GM18498 (cell line): ENCODE results near the gene TBL3.
"Not testable (repeated sequence)": the region's sequence is repeated elsewhere in the genome, so short reads cannot be mapped to it uniquely, and the experiment has no call there.

Experiments used
- ATAC-seq: cut with Tn5 transposase; IDR thresholded peaks from one replicate; pipeline ENCODE4 v1.9.1; 2021; ENCODE audit warnings: mild to moderate bottlenecking, moderate library complexity; ENCODE audit not compliant: unreplicated experiment

Gene TBL3

DNA sequence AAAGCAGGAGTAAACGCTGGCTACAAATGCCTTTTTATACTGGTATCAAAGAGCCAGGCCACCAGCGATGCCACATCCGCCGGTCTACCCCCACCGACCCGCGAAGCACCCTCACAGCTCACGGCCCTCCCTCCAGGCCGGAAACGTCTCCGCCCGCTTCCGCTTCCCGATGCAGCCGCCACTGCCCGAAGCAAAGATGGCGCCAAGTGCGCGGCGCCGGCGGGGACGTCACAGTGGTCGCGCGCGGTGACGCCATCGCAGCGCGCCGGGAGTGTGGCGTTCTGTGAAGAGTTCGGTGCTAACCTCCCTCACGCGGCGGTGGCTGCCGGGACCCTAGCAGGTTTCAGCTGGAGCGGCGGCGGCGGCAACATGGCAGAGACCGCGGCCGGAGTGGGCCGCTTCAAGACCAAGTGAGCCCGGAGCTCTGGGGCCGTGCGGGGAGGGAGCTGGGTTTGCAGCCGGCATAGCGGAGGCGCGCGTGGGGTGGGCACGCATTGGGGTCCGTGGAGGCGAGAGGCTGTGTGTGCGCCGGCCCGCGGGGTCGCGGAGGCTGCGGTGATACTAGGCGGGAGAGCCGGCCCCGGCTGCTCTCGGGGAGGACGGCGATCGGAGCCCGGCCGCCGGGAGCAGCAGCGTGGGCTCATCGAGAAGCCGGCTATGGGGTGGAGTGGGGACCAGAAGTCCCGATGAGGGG is at the start of gene TBL3:
Gene TBL3 (plus strand): TSS at position 258 of the 694 bp plus-strand sequence. CDS start 112 bp downstream, at position 370.
- ATAC-seq = peak; percentile 81

DNA sequence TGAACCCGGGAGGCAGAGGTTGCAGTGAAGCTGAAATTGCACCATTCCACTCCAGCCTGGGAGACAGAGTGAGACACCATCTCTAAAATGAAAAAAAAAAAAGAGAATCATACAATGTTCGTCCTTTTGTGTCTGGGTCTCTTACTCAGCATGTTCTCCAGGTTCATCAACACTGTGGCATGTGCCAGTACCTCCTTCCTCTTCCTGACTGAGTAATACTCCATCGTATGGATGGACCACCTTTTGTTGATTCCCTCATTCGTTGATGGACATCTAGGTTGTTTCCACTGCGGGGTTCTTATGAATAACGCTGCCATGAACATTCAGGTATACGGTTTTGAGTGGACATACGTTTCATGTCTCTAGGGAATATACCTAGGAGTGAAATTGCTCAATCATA is 49.5 kb upstream of the TBL3 start:
- ATAC-seq = no peak

DNA sequence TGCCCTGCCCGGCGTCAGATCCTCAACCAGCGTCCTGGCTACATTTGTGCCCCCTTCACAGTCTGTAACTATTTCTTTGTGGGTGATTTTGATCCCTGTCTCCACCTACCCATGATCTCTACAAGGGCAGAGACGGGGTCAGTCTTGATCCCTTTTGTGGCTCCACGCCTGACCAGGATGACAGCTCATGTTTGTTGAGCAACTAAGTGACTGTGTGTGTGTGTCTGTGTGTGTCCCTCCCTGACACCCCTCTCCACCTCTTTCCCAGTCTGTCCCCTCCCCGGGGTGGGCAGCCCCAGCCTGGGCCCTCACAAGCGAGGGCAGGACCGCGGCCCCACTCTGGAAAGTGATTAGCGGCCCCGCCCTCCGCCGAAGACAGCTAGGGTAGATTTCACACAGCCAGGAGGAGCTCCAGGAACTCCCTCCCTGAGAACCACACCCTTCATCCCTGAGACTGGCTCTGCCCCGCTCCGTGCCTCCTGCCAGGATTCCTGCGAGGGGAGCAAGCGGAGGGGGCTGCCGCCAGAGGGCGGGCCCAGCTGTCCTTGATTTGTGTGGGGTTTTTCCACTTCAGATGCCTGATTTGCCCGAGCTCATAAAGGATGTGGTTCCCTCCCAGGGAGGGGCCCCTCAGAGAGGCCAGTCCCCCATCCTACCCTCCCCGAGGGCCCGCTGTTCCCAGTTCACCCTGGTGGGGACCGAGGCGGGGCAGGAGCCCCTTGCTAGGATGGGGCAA is 48.4 kb upstream of the TBL3 start:
- no peak for ATAC-seq

DNA sequence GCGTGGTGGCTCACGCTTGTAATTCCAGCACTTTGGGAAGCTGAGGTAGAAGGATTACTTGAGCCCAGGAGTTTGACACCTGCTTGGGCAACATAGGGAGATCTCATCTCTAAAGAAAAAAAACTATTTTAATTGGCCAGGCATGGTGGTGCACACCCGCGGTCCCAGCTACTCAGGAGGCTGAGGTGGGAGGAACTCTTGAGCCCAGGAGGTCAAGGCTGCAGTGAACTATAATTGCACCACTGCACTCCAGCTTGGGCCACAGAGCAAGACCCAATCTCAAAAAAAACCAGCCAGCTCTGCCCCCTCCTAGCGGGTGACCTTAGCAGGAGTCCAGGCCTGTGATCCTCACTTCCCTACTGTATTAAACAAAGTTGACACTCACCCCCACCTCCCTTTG is 47.8 kb upstream of the TBL3 start:
- ATAC-seq = no peak

DNA sequence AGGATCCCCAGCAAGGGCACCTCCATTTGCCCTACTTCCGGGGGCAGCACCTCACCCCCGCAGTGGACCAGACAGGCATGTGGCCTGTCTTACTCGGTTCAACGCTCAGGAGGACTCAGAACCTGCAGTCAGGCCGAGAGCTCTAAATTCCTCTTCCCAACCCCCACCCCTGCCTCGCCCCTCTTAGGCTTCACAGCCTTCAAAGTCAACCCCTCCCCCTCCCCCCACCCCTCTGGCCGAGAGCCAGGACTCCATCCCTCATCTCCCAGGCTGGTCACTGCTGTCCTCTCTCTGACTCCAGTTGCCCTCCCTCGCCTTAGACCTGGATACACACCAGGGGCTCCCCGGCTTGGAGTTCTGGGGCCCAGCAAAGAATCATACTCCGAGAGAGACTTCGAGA is 45.6 kb upstream of the TBL3 start:
- no peak for ATAC-seq

DNA sequence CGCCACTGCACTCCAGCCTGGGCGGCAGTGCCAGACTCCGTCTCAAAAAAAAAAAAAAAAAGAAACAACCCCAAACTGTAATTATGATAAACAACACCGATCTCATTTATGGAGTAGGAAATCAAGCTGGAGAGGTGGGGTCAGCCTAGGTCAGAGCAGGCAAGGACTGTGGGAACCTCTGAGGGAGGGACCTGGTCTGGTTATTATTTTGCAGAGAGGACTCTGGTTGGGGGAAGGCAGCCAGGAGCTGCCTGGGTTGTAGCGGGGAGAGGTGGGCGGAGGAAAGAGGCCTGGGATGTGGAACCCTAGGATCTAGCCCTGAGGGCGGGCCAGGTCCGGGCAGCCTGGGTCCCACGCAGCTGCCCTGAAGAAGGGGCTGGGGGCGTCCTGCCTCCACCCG is 42.7 kb upstream of the TBL3 start:
- peak; percentile 31 for ATAC-seq

DNA sequence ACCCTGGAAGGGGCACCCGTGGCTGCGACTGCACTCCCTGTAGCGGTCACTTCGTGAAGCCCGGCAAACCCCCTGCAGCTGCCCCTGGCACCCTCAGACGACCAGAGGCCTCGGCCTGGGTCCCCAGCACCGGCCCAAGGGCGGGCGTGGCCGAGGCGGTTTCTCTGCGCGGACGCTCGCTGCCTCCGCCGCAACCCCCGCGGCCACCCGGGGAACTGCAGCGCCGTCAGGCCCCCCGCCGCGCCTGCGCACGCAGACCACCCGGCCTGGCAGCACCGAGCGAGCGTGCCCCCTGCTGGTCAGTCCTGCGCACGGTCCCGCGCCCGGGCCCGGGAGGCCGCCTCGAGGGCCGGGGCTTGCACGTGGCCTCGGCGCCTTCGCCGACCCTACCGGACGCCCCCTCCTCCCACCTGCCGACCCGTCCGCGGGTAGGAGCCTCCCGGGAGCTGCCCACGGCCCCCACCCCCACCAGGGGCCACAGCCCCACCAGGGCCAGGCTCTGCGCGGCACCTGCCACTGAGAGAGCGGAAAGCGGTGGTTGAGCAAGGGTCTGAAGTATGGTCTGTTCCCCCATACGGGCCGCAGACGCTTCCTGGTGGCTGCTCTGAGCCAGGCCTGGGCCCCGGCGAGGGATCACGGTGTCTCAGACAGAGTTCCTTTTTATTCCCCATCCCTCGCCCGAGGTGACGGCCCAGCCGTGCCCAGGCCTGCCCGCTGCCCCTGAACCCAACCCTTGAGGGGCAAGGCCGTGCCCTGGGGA is 42.1 kb upstream of the TBL3 start:
- peak; percentile 89 for ATAC-seq

DNA sequence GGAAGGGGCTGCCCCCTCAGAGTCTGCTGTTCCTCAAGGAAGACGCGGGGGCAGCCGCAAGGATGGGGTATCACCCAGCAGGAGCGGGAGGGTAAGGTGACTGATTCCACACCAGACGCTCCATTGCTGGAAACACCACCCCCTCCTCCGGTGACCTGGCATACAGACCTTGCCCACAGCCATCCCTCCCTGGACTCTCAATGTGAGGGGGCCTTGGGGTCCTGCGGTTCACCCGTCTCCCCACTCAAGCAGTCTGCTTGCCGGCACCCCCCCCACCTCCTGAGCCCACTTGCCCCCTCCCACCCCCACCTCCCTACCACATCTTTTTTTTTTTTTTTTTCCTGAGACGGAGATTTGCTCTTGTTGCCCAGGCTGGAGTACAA is 41.5 kb upstream of the TBL3 start:
- no peak for ATAC-seq

DNA sequence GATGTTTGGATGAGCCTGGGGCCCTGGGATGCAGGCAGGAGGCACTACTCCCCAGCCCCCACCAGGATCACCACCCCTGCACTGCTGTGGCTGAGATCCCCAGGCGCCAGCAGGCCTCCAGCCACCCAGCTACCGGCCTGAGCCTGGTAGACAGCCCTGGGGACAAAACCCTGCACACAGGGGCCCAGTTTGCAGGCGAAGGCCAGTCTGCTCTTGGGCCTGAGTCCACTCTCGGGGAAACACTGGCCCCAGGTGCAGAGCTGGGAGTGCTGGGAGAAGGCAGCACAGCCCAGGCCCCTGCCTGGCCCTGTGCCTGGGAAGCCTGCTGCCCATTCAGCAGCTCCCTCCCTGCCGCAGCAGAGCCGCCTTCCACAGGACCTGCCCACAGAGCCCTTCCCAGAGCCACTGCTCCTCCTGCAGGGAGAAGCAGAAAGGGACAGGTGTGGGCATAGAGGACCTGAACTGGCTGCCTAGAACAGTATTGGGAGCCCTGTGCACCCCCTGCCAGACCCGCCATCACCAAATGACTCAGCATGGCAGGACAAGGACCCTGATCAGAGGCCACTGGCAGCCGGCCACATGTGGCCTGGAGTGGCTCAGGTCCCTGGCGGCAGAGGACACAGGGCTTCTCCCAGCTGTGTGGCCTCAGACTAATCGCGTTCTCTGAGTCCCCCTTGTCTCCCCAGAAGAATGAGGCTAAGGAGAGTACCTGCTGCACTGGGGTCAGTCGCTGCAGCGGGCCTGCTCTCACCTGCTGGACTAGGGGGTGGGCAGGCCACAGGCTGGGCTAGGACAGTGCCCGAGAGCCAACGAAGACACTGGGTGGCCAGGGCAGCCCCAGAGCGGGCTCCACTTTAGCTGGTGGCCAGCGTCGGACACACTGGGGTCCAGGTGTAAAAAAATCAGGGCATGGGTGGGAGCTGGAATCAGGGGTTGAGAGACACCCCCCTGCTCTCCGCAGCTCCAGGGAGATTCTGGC is 39.5 kb upstream of the TBL3 start:
- ATAC-seq = no peak

DNA sequence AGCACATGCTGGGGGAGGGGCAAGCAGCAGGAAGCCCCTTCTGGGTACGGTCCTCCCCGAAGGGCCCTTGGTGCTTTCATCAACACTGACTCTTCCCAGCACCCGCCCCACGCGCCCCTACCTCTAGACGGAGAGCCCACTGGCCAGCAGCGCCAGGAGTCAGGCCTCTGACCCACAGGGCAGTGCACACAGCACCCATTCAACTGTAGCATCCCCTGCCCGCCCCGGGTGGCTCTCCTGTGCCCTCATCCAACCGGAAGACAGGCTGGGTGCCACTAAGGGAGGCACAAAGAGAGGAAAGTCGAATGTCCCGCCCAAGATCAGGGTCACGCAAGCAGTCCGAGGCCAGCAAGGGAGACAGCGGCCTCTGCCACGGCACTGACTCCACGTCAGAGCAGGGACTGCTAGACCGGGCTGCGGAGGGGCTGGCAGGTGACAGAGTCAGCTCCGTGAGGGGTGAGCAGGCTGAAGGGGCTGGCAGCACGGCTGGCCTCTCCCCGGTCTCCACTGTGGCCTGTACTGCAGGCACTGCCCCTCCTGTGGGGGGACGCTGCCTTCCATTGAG is 38.7 kb upstream of the TBL3 start:
- no peak for ATAC-seq

DNA sequence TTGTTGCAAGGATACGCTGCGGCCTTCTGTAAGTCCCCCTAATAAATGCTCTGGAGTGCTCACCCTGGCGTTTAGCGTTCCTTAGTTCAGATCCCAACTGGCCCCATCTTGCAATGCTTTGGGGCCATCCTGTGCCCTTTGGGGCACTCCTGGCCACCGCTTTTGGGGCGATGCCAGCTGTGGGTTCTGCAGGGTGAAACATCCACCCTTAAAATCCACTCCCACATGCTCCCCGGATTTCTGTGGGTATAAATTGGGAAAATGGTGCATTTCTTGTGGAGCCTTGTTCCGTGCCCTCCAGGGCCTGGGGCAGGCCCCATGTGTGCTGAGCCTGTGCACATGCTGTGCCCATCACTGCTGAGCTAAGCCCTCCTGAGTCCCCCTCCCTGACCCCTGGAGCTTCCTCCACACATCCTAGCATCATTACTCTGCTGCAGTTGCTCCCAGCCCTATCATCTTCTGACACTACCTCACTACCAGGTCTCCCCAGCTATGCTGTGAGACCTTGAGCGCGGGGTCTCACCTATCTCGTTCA is 34.8 kb upstream of the TBL3 start:
- no peak for ATAC-seq

DNA sequence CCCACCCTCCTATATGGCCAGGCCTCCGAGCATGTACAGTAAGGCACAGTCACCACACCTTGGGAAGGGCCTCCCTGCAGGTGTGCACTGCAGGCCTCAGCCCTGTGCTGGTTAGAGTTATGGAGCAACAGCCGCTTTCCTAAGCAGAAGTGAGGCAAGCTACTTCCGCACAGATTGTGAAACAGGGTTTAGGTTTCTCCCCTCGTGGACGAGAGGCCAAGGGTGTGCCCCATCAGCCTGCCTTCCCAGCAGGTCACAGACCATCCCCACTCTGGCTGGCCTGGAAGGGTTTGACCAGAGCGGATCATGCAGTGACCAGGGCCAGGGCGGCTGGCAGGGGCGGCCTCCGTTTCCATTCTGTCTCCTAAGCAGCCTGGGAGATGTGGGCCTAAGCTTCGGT is 33.5 kb upstream of the TBL3 start:
- no peak for ATAC-seq

DNA sequence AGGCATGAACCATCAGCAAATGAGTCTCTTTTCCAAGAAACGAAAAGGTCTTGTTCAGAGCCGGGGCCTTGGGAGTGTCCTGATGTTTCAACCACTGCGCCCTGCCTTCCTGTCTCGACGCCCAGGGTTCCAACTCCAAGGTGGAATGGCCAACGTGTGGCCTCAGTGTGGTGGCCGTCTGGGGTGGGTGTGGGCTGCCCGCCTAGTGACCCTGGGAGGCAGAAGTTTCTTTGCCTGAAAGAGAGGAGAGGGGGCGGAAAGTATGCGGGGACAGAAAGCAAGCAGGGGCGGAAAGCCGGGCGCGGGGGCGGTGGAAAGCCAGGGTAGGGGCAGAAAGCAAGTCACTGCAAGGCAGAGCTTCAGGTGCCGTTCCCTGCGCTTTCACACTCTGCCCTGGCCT is 32.9 kb upstream of the TBL3 start:
- ATAC-seq = no peak

DNA sequence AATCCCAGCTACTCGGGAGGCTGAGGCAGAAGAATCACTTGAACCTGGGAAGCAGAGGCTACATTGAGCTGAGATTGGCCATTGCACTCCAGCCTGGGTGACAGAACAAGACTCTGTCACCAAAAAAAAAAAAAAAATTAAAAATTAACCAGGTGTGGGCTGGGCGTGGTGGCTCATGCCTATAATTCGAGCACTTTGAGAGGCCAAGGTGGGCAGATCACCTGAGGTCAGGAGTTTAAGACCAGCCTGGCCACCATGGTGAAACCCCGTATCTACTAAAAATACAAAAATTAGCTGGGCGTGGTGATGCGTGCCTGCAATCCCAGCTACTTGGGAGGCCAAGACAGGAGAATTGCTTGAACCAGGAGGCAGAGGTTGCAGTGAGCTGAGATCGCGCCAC is 32.0 kb upstream of the TBL3 start:
- ATAC-seq = not testable (repeated sequence)

DNA sequence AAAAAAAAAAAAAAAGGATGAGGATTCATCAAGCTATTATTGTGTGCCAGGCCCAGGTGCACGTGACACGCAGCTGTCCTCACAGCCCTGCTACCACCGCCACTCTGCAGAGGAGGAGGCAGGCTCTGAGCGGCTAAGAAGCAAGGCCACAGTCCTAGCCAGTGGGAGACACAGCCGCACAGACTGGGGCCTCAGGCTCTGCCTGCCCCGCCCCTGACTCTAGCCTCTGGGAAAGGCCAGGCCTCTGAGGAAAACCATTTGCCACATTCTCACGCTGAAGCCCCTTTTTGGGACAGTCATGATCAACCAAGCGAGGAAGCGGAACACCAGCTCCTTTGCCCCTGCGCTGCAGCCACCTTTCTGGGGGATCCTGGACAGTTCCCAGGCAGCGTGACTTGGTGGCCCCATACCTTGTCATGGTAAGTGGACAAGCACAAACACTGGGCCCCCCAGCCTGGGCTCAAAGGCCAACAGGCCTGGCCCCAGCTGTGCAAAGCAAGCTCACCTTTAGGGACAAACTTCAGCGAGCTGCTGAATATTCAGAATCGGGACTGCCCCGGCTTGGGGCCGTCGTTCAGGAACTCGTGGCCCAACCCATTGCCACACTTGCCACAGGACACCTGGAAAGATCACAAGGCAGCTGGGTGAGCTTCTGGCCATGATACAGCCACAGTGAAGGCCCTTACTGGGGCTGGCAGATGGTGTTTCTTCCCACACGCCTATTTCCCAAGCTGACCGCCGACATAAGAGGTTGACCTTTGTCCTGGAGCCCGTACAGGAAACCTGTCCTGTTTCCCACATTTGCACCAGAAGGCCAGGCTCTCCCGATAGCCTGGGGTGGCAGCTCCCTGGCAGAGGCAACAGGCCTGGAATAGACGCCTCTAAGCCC is 31.3 kb upstream of the TBL3 start:
- no peak for ATAC-seq

DNA sequence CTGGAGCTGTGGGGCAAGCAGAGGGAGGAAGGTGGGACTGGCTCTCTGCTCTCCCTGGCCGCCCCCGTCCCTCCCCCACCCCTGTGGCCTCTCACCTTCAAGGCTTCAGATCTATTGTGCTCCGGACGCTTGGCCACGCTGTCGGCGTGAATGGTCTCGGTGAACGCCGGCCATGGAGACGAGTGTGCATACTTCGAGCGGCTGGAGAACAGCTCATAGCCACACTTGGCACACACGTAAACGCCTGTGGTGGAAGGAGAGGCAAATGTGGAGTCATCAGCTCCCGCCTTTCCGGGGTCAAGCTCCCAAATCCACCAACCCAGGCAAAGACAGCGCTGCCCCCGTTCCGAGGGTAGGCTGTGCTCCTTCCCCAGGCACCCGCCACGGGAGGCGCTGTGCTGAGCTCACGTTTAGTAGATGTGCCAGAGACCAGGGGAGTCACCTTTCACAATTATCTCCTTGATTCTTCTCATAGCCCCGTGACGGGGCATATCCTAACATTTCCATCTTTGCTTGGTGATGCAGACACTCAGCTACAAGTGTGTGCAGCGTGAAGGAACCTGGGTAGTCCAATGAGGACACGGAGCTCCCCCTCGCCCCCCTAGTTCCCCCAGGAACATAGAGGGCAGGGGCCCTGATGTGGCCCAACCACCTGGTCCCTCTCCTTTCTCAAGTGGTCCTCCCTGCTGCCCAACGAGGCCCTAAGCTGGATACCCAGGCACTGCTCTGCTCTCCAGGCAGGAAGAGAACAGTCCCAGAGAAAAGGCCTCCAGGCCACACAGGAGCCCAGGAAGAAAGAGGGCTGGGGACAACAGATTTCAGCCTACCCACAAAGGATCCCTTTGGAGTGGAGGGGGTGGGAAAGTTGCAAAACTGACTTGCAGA is 30.4 kb upstream of the TBL3 start:
- no peak for ATAC-seq

DNA sequence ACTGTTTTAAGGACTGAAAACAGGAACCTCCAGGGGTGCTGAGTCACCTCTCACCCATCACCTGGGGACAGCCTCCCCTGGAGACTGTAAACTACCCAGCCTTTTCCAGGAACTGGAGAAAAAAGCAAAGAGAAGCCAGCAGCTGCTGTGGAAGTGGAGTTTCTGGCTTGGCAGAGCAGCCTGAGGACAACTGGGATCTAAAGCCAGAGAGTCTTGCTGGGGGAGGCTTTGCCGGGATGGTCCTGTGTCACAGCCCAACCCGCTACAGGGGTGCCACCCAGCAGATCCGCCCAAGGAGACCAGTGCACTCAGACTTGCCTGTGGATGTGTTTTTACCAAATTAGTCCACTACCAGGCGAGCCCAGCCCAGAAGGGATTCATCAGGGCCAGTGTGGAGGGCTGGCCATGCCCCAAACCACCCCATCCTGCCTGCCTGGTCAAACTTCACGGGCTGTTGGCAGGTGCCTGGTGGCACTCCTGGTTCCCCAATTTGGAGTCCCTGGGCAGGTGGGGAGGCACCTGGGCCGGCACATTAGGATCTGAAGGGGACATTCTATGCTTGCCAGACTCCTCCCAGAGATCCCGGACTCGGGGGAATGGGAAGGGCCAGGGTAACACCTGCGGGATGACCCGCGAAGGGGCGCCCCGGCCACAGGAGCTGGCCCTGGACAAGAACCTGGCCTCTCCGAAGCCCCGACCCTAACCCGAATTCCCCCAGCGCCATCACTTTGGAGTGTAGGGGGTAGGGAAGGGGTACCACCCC is 29.6 kb upstream of the TBL3 start:
- no peak for ATAC-seq
